Smooth muscle cell (in vitro differentiated cells): Measurements from ENCODE around the gene SOX8. TPM values are rescaled to one million over a fixed set of nuclear protein-coding genes. Genes with fewer than 3 reads are reported as not detected.
A peak's percentile ranks its signal among the peaks of the same experiment; 100 is the strongest.

Source experiments
- DNase-seq: peaks from one replicate; lab custom pipeline; 2025; ENCODE audit not compliant: unreplicated experiment; lab: John Stamatoyannopoulos, UW
- H2AFZ ChIP-seq: fragments of 200-600 bp; sonication (generic); 2 replicates; pipeline ENCODE4 v1.6.0; 2016; ENCODE audit warnings: antibody characterized with exemption, low read depth, mild to moderate bottlenecking
- H3F3A ChIP-seq: fragments of 200-600 bp; sonication (generic); 2 replicates; pipeline ENCODE4 v1.6.0; 2017; ENCODE audit warnings: antibody characterized with exemption, low read depth
- H3K27ac ChIP-seq: fragments of 200-600 bp; sonication (generic); 2 replicates; pipeline ENCODE4 v1.5.1; 2016; ENCODE audit warnings: low read depth, mild to moderate bottlenecking
- H3K27me3 ChIP-seq: fragments of 200-600 bp; sonication (generic); 2 replicates; pipeline ENCODE4 v1.6.1; 2016; ENCODE audit warnings: low read depth, mild to moderate bottlenecking
- H3K36me3 ChIP-seq: fragments of 200-600 bp; sonication (generic); 2 replicates; pipeline ENCODE4 v1.5.1; 2016; ENCODE audit warnings: low read depth
- H3K4me1 ChIP-seq: fragments of 200-600 bp; sonication (generic); 2 replicates; pipeline ENCODE4 v1.5.1; 2016; ENCODE audit warnings: low read depth
- H3K4me2 ChIP-seq: fragments of 200-600 bp; sonication (generic); 2 replicates; pipeline ENCODE4 v1.6.0; 2016; ENCODE audit warnings: mild to moderate bottlenecking
- H3K4me3 ChIP-seq: fragments of 200-600 bp; sonication (generic); 2 replicates; pipeline ENCODE4 v1.5.1; 2016; ENCODE audit warnings: mild to moderate bottlenecking
- H3K79me2 ChIP-seq: fragments of 200-600 bp; sonication (generic); 2 replicates; pipeline ENCODE4 v1.6.0; 2016; ENCODE audit warnings: low read depth, mild to moderate bottlenecking
- H3K9ac ChIP-seq: fragments of 200-600 bp; sonication (generic); 2 replicates; pipeline ENCODE4 v1.6.0; 2016; ENCODE audit warnings: low read depth
- H3K9me3 ChIP-seq: fragments of 200-600 bp; sonication (generic); replicated peaks from 2 replicates; pipeline ENCODE4 v1.5.1; 2016; ENCODE audit warnings: low read depth
- H4K20me1 ChIP-seq: fragments of 200-600 bp; sonication (generic); 2 replicates; pipeline ENCODE4 v1.6.0; 2016; ENCODE audit warnings: low read depth
- WGBS: methylation state at CpG from one replicate; pipeline ENCODE4 v1.1.7; 2016; ENCODE audit warnings: low lambda C conversion rate; 5-methylcytosine and 5-hydroxymethylcytosine counted together
- polyA plus RNA-seq: library from polyadenylated mRNA; unstranded; fragments of >200 nt; fragmentation: Nextera tagmentation; extraction: Ambion mirVana; gene quantifications from 2 replicates; pipeline ENCODE4 v1.2.1, GENCODE V29; 2016
- total RNA-seq: library from RNA; depleted of rRNA; stranded (reverse); fragments of >200 nt; gene quantifications from 2 replicates; pipeline ENCODE4 v1.2.3, GENCODE V29; 2014
- TF ChIP-seq, protein P1 (sequence below): fragments of 200-600 bp; sonication (generic); IDR thresholded peaks from 2 replicates; pipeline ENCODE4 v1.5.1; 2017; ENCODE audit warnings: borderline replicate concordance, mild to moderate bottlenecking, antibody characterized with exemption; ENCODE audit not compliant: insufficient read depth, poor library complexity, severe bottlenecking

Gene SOX8
- total and polyA plus RNA-seq, 2 experiments from 2014 or later = 1.8 to 3.5 TPM

DNA sequence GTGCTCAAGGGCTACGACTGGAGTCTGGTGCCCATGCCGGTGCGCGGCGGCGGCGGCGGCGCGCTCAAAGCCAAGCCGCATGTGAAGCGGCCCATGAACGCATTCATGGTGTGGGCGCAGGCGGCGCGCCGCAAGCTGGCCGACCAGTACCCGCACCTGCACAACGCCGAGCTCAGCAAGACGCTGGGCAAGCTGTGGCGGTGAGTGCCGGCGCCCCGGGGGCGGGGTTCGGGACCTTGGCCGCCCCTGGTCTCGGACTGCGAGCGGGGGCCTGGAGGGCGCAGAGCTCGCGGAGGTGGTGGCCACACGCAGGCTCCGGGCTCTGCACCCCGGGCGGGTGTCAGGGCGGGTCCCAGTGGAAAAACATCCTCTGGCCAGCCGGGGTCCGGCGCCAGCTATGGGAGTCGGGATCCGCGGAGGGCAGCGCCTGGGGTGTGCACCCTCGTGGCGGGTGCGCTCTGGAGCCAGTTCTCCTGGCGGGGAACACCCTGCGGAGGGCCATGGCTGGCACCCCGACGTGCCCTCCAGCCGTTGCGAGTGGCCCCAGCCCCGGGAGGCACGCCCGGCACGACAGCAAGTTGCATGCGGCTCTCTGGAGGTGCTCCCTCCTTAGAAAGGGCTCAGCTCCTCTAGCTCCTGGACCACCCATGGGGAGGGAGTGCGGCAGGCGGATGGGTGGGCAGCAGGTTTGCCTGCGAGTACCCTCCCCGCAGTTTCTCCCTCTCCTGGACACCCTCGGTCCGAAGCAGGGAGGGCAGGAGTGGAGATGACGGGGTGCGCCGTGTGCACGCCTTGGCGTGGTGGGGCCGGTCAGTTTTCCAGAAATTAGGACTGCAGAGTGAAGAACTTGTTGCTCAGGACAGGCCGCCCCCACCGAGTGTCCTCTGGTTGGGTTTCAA lies 824 bp downstream of the SOX8 start:
- H2AFZ ChIP-seq = no peak overlapping the region

DNA sequence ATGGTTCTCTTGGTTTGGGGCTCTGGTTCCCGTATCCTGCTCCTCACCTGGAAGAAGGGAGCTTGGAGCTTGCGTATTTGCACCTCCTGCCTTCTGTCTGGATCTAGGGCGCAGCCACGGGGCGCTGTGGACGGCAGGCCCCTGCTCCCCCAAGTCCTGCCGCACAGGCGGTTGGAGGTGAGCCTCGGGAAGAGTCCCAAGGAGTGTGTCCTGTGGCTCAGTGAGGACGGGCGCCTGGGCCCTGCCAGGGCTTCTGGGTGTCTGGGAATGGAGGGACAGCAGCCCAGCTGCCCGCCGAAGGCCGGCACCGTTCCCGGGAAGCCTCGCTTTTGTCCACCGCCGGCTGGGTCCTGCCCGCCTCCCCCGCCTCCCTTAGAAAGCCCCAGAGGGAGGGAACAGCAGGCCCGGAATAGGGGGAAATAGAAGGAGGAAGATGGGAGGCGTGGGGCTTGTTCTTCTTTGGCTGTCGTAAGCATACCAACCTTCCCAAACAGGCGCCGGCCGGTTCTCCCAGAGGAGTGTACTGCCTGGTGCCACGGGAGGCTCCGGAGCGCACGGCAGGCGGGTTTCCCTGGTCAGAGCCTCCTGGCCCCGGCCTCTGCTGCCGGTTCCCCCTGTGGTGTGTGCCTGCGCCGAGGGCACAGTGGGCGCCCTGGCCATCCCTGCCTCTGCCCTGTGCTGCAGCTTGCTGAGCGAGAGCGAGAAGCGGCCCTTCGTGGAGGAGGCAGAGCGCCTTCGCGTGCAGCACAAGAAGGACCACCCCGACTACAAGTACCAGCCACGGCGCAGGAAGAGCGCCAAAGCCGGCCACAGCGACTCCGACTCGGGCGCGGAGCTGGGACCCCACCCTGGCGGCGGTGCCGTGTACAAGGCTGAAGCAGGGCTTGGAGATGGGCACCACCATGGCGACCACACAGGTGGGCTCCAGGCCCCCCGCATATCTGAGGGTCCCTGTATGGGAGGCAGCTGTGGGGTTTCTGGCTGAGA lies 1.8 kb downstream of the SOX8 start:
- TF ChIP-seq, protein P1, sequence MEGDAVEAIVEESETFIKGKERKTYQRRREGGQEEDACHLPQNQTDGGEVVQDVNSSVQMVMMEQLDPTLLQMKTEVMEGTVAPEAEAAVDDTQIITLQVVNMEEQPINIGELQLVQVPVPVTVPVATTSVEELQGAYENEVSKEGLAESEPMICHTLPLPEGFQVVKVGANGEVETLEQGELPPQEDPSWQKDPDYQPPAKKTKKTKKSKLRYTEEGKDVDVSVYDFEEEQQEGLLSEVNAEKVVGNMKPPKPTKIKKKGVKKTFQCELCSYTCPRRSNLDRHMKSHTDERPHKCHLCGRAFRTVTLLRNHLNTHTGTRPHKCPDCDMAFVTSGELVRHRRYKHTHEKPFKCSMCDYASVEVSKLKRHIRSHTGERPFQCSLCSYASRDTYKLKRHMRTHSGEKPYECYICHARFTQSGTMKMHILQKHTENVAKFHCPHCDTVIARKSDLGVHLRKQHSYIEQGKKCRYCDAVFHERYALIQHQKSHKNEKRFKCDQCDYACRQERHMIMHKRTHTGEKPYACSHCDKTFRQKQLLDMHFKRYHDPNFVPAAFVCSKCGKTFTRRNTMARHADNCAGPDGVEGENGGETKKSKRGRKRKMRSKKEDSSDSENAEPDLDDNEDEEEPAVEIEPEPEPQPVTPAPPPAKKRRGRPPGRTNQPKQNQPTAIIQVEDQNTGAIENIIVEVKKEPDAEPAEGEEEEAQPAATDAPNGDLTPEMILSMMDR = no peak
- H3F3A ChIP-seq = no peaks in the 10 kb centered on the region
- no peaks in the 10 kb centered on the region for H3K36me3 ChIP-seq
- H3K9me3 ChIP-seq = no peaks in the 10 kb centered on the region
- H3K27ac ChIP-seq = no peak overlapping the region
- DNase-seq = no peak
- peaks cover 7% of the 10 kb centered on the region for H3K27me3 ChIP-seq
- H2AFZ ChIP-seq = no peak overlapping the region
- H3K4me3 ChIP-seq = no peak overlapping the region
- H3K79me2 ChIP-seq = no peaks in the 10 kb centered on the region
- no peak overlapping the region for H3K4me2 ChIP-seq
- peaks cover 10% of the 10 kb centered on the region for H3K4me1 ChIP-seq
- no peak overlapping the region for H3K9ac ChIP-seq
- no peaks in the 10 kb centered on the region for H4K20me1 ChIP-seq
- WGBS = 82% methylated on average over 59 of the region's 59 CpGs

More for the DNA sequence above, 824 bp downstream of the SOX8 start:
- Histone ChIP-seq H3K79me2 (no peaks in the 10 kb centered on the region), H3K4me2 (peak overlapping the region; percentile 79), H3K27ac (no peak overlapping the region), H3K36me3 (no peaks in the 10 kb centered on the region), H3K9me3 (no peaks in the 10 kb centered on the region), H3K27me3 (peaks cover 7% of the 10 kb centered on the region), H3K4me3 (peak overlapping the region; percentile 79), H4K20me1 (no peaks in the 10 kb centered on the region), H3F3A (no peaks in the 10 kb centered on the region), H3K4me1 (peaks cover 10% of the 10 kb centered on the region), H3K9ac (no peak overlapping the region)
- no peak for DNase-seq
- 23% methylated on average over 65 of the region's 76 CpGs for WGBS
- TF ChIP-seq, protein P1 = no peak

DNA sequence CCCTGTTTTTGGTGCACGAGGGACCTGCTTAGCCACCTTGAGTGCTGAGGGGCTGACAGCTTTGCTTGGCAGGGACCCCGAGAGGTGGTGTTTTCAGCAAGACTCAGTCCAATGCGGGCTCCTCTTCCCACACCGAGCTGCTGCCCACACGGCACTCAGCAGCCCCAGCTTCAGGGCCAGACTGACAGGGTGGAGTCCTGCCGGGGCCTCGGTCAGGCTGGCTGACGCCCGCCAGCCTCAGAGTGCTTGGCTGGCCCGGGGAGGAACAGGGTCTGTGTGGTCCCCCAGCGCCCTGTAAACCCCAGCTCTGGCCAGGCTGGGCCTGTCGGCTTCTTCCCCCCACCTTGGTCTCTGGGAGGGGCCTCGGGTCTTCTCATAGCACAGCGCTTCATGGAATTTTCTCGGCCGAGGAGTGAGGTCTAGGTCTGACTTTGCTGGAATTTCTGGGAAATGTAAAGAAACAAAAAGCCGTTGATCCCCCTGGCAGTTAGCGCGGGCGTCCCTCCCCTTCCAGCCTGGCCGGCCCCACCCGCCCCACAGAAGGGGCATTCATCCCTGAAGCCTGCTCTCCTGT lies 2.6 kb downstream of the SOX8 start:
- Histone ChIP-seq H2AFZ (no peak overlapping the region), H3K27me3 (peaks cover 7% of the 10 kb centered on the region), H3K9ac (no peak overlapping the region), H3K36me3 (no peaks in the 10 kb centered on the region), H3K9me3 (no peaks in the 10 kb centered on the region), H3K27ac (no peak overlapping the region), H3K4me3 (no peak overlapping the region), H3K79me2 (no peaks in the 10 kb centered on the region), H3K4me2 (no peak overlapping the region), H3F3A (no peaks in the 10 kb centered on the region), H4K20me1 (no peaks in the 10 kb centered on the region), H3K4me1 (peaks cover 10% of the 10 kb centered on the region)
- 91% methylated on average over 16 of the region's 22 CpGs for WGBS
- DNase-seq = no peak
- TF ChIP-seq, protein P1 = no peak
